Endodermal cell (in vitro differentiated cells): ENCODE measurements around the gene SLC13A3. TPM values are rescaled to one million over a fixed set of nuclear protein-coding genes. Genes with fewer than 3 reads are reported as not detected.

Source experiments
- DNase-seq: peaks from one replicate; pipeline ENCODE4 v3.0.0-alpha.2; 2017
- H3K27ac ChIP-seq: 2 replicates; pipeline ENCODE4 v1.5.1; 2013; ENCODE audit warnings: mild to moderate bottlenecking, low read depth, low read length, moderate library complexity
- H3K27me3 ChIP-seq: 2 replicates; pipeline ENCODE4 v1.6.1; 2013; ENCODE audit warnings: mild to moderate bottlenecking, low read length, moderate library complexity; ENCODE audit not compliant: insufficient read depth, control insufficient read depth, poor library complexity, severe bottlenecking
- H3K36me3 ChIP-seq: 2 replicates; pipeline ENCODE4 v1.7.0; 2013; ENCODE audit warnings: mild to moderate bottlenecking, low read length, moderate library complexity; ENCODE audit not compliant: control insufficient read depth, insufficient read depth
- H3K4me1 ChIP-seq: one replicate; pipeline ENCODE4 v1.7.0; 2013; ENCODE audit warnings: low read length; ENCODE audit not compliant: control insufficient read depth, insufficient read depth
- H3K4me3 ChIP-seq: 2 replicates; pipeline ENCODE4 v1.5.1; 2013; ENCODE audit warnings: mild to moderate bottlenecking, low read length, moderate library complexity
- H3K9ac ChIP-seq: 2 replicates; pipeline ENCODE4 v1.6.1; 2013; ENCODE audit warnings: mild to moderate bottlenecking, low read length, moderate library complexity; ENCODE audit not compliant: poor library complexity, severe bottlenecking; ENCODE audit errors: extremely low read depth
- H3K9me3 ChIP-seq: 2 replicates; pipeline ENCODE4 v1.6.1; 2013; ENCODE audit warnings: mild to moderate bottlenecking, low read length, moderate library complexity; ENCODE audit not compliant: control insufficient read depth
- H3K27ac Mint-ChIP-seq: 2 replicates; pipeline ENCODE4 v1.8.0; 2020; ENCODE audit warnings: mixed read lengths
- H3K27me3 Mint-ChIP-seq: 2 replicates; pipeline ENCODE4 v1.8.0; 2021; ENCODE audit warnings: mild to moderate bottlenecking, mixed read lengths; ENCODE audit not compliant: insufficient read depth
- H3K36me3 Mint-ChIP-seq: 2 replicates; pipeline ENCODE4 v1.8.0; 2020; ENCODE audit warnings: low read depth, mixed read lengths
- H3K4me1 Mint-ChIP-seq: 2 replicates; pipeline ENCODE4 v1.8.0; 2020; ENCODE audit warnings: mixed read lengths
- H3K4me3 Mint-ChIP-seq: 2 replicates; pipeline ENCODE4 v1.8.0; 2020; ENCODE audit warnings: mild to moderate bottlenecking, moderate library complexity, mixed read lengths
- H3K9me3 Mint-ChIP-seq: 2 replicates; pipeline ENCODE4 v1.8.0; 2020; ENCODE audit warnings: mild to moderate bottlenecking, mixed read lengths
- CTCF ChIP-seq: fragments of 200-600 bp; sonication (generic); conservative IDR thresholded peaks from 2 replicates; pipeline ENCODE4 v1.5.0; 2021; ENCODE audit warnings: antibody characterized with exemption, mild to moderate bottlenecking
- WGBS, 2 experiments: methylation state at CpG; one replicate each; pipeline versions ENCODE4 v1.1.5 to v1.1.7; 2013; ENCODE audit warnings: missing lambda C conversion rate in 2 of 2, mixed read lengths in 1 of 2; ENCODE audit not compliant: insufficient coverage in 1 of 2, insufficient read length in 1 of 2; 5-methylcytosine and 5-hydroxymethylcytosine counted together
- total RNA-seq, 2 donors: library from RNA; stranded (reverse); fragmentation: NEBNext Ultra II Directional in 1 of 2; extraction: Animal tissue kit (Norgen Biotek cat#: 25700) in 1 of 2; gene quantifications; 2 replicates in 1 of 2; 3 replicates in 1 of 2; pipeline ENCODE4 v1.2.1, GENCODE V29; 2021

Gene SLC13A3
- total RNA-seq, 2 donors from 2014 or later: 7.3 to 9.0 TPM

- Histone ChIP-seq H3K27me3 (no peaks in the 10 kb centered on the region), H3K4me1 (peaks cover 4% of the 10 kb centered on the region), H3K27ac (peak overlapping the region; percentile 67), H3K9ac (no peak overlapping the region), H3K9me3 (no peaks in the 10 kb centered on the region), H3K36me3 (no peaks in the 10 kb centered on the region), H3K4me3 (no peak overlapping the region)
- peak; percentile 94 for DNase-seq
- no peaks in the 10 kb centered on the region for H3K9me3 Mint-ChIP-seq
- H3K4me3 Mint-ChIP-seq: no peak overlapping the region
- no peaks in the 10 kb centered on the region for H3K36me3 Mint-ChIP-seq
- TF ChIP-seq CTCF: peak; percentile 96
- no peak overlapping the region for H3K27ac Mint-ChIP-seq
- H3K4me1 Mint-ChIP-seq: peaks cover 23% of the 10 kb centered on the region
- 34 to 36% methylated on average over 11 to 19 of the region's 19 CpGs for WGBS, 2 experiments
- H3K27me3 Mint-ChIP-seq: no peaks in the 10 kb centered on the region
Measured at GRCh38 chr20:46562373-46563169, 88.7 kb downstream of the SLC13A3 start.

GRCh38 chr20:46562009-46562372 is 89.3 kb downstream of the SLC13A3 start:
- Histone ChIP-seq H3K9ac (no peak overlapping the region), H3K27me3 (peaks cover 1% of the 10 kb centered on the region), H3K36me3 (no peaks in the 10 kb centered on the region), H3K9me3 (no peaks in the 10 kb centered on the region), H3K27ac (peak overlapping the region; percentile 67), H3K4me3 (no peak overlapping the region), H3K4me1 (peaks cover 4% of the 10 kb centered on the region)
- Mint-ChIP-seq H3K27me3 (no peaks in the 10 kb centered on the region), H3K9me3 (no peaks in the 10 kb centered on the region), H3K36me3 (no peaks in the 10 kb centered on the region), H3K4me3 (no peak overlapping the region), H3K27ac (no peak overlapping the region), H3K4me1 (peaks cover 23% of the 10 kb centered on the region)
- TF ChIP-seq CTCF: no peak
- WGBS, 2 experiments: 59 to 71% methylated on average over 5 of the region's 5 CpGs
- DNase-seq: no peak

- Mint-ChIP-seq H3K4me3 (no peak overlapping the region), H3K9me3 (no peaks in the 10 kb centered on the region)
Measured at GRCh38 chr20:46559685-46560440, 91.4 kb downstream of the SLC13A3 start.

More at GRCh38 chr20:46559685-46560440, 91.4 kb downstream of the SLC13A3 start:
- WGBS, 2 experiments: 89 to 90% methylated on average over 5 to 7 of the region's 7 CpGs
- no peaks in the 10 kb centered on the region for H3K9me3 ChIP-seq
- no peak overlapping the region for H3K4me3 ChIP-seq
- H3K36me3 Mint-ChIP-seq: no peaks in the 10 kb centered on the region
- peaks cover 6% of the 10 kb centered on the region for H3K27me3 ChIP-seq
- no peak for DNase-seq
- H3K9ac ChIP-seq: no peak overlapping the region
- no peak overlapping the region for H3K27ac Mint-ChIP-seq
- H3K4me1 ChIP-seq: peaks cover 4% of the 10 kb centered on the region
- H3K36me3 ChIP-seq: no peaks in the 10 kb centered on the region
- no peaks in the 10 kb centered on the region for H3K27me3 Mint-ChIP-seq
- peak; percentile 60 for TF ChIP-seq CTCF
- no peak overlapping the region for H3K27ac ChIP-seq
- H3K4me1 Mint-ChIP-seq: peaks cover 23% of the 10 kb centered on the region
